GM10248 (cell line): ENCODE measurements around the gene RAD51.
"Not testable (repeated sequence)": the region's sequence is repeated elsewhere in the genome, so short reads cannot be mapped to it uniquely, and the experiment has no call there.

Experiments used
- CTCF ChIA-PET: fragments of 300-600 bp; sonication (Branson Sonifier 250); formaldehyde crosslinking; extraction: SDS; loops from one replicate; lab custom pipeline; 2021; ENCODE audit warnings: antibody characterized with exemption; lab: Yijun Ruan, JAX
- POLR2A ChIA-PET: fragments of 350-650 bp; sonication (Branson Sonifier 250); formaldehyde crosslinking; extraction: SDS; loops from one replicate; lab custom pipeline; 2020; ENCODE audit warnings: antibody characterized with exemption; lab: Yijun Ruan, JAX
- DNase-seq: peaks from one replicate; pipeline ENCODE4 v3.0.0; 2012; ENCODE audit errors: extremely low spot score
- TF ChIP-seq, protein P1 (sequence below): IDR thresholded peaks from 2 replicates; pipeline ENCODE4 v1.5.1; 2012; ENCODE audit warnings: mild to moderate bottlenecking, low read depth; ENCODE audit errors: extremely low read depth, missing control alignments, control extremely low read depth

Gene RAD51

DNA sequence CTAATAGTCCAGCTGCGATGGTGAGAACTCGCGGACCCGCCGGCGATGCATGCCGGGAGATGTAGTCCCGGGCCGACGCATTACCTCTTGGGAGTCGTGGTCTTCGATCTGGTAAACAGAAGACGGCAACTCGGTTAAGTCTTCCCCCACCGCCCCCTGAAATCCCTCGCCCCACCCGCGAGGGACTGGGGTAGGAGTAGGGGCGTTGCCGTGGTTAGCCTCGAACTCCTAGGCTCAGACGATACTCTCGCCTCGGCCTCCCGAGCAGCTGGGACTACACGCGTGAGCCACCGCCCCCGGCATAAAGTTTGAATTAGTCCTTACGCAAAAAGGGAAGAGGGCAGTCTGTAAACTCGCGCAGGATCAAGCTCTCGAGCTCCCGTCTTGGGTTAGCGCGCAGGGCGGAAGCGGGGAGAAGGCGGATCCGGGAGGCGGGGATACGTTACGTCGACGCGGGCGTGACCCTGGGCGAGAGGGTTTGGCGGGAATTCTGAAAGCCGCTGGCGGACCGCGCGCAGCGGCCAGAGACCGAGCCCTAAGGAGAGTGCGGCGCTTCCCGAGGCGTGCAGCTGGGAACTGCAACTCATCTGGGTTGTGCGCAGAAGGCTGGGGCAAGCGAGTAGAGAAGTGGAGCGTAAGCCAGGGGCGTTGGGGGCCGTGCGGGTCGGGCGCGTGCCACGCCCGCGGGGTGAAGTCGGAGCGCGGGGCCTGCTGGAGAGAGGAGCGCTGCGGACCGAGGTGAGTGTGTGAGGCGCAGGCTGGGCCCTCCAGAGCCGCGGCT, at the start of gene RAD51:
Gene RAD51, plus strand, starts transcription at position 487 of the 781 bp plus-strand sequence. CDS start 3,585 bp downstream, outside the sequence.
- ChIA-PET CTCF (interaction anchor here (1.0 to 4.7 kb wide), 12 partner anchors 8 to 208 kb away, joined by 3 to 30 read pairs (median 5); partner anchors contain the start of gene VPS18), POLR2A (interaction anchor here (0.9 to 1.1 kb wide), 2 partner anchors 75 to 105 kb away, joined by 3 to 4 read pairs; partner anchors contain the start of gene C15orf62)
- TF ChIP-seq, protein P1, sequence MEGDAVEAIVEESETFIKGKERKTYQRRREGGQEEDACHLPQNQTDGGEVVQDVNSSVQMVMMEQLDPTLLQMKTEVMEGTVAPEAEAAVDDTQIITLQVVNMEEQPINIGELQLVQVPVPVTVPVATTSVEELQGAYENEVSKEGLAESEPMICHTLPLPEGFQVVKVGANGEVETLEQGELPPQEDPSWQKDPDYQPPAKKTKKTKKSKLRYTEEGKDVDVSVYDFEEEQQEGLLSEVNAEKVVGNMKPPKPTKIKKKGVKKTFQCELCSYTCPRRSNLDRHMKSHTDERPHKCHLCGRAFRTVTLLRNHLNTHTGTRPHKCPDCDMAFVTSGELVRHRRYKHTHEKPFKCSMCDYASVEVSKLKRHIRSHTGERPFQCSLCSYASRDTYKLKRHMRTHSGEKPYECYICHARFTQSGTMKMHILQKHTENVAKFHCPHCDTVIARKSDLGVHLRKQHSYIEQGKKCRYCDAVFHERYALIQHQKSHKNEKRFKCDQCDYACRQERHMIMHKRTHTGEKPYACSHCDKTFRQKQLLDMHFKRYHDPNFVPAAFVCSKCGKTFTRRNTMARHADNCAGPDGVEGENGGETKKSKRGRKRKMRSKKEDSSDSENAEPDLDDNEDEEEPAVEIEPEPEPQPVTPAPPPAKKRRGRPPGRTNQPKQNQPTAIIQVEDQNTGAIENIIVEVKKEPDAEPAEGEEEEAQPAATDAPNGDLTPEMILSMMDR: no peak
- DNase-seq: peak; percentile 95

DNA sequence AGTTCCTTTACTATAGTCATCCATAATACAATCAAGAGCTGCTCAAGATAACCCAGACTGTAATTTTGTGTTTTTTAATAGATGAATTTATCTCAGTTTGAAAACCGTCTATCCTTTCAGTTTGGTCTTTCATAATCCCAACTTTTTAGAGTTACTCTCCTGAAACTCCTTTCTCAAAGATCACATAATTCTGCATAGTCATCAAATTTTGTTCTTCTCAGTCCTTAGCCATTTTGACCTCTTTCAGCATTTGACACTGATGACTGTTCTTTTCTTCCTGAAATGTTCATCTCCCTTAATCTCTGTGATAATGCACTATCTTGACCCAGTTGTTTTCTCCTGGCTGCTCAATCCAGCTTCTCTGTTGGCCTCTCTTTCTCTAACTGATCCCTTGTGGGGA, 47.5 kb upstream of the RAD51 start:
- ChIA-PET POLR2A (no interaction called here), CTCF (interaction anchor here (1.0 to 1.4 kb wide), 4 partner anchors 10 to 31 kb away, joined by 3 to 6 read pairs (median 3); no protein-coding TSS in a partner anchor)
- DNase-seq: no peak
- TF ChIP-seq, protein P1: no peak

DNA sequence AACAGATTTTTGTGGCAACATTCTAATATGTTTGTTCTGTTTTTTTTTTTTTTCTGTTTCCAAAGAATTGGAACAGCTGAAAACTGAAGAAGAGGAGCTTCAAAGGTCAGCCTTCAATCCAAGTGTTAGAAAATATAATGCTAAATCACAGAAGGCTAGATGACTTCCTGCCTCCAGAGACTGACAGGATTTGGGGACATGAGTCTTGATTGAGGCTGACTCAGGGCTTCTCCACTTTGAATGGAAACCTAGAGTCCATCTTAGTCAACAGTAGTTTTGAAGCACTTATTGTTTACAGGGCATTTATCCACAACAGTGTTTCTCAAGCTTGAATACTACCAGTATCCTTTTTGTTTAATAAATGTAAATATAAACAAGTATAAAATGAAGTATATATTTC, 44.5 kb upstream of the RAD51 start:
- DNase-seq: no peak
- CTCF ChIA-PET: interaction anchor here (0.8 to 3.1 kb wide), 4 partner anchors 10 to 143 kb away, joined by 3 to 9 read pairs (median 4); no protein-coding TSS in a partner anchor
- POLR2A ChIA-PET: no interaction called here
- TF ChIP-seq, protein P1: no peak

DNA sequence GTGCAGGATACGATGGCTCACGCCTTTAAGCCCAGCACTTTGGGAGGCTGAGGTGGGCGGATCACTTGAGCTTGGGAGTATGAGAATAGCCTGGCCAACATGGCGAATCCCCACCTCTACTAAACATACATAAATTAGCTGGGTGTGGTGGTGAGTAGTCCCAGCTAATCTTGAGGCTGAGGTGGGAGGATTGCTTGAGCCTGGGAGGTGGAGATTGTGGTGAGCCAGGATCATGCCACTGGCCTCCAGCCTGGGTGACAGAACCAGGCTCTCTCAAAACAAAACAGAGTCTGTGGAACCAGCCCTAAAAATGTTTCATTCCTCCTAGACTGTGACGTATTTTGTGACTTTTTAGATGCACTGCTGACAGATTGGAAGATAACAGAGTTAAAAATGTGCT, 34.3 kb upstream of the RAD51 start:
- POLR2A ChIA-PET: no interaction called here
- TF ChIP-seq, protein P1: no peak
- no peak for DNase-seq
- CTCF ChIA-PET: interaction anchor here (1.0 to 1.5 kb wide), 2 partner anchors 9 to 11 kb away, joined by 3 to 4 read pairs; no protein-coding TSS in a partner anchor

DNA sequence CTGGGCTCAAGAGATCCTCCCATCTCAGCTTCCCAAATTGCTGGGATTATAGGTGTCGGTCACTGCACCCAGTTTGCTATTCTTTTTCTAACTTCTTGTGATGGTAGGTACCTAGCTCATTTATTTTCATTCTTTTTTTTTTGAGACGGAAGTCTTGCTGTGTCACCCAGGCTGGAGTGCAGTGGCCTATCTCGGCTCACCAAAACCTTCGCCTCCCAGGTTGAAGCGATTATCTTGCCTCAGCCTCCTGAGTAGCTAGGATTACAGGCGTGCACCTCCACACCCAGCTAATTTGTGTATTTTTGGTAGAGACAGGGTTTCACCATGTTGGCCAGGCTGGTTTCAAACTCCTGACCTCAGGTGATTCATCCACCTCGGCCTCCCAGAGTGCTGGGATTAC, 30.1 kb upstream of the RAD51 start:
- ChIA-PET CTCF (interaction anchor here (1.0 to 1.8 kb wide), 4 partner anchors 13 to 58 kb away, joined by 3 to 7 read pairs (median 4); no protein-coding TSS in a partner anchor), POLR2A (no interaction called here)
- DNase-seq: no peak
- TF ChIP-seq, protein P1: no peak

DNA sequence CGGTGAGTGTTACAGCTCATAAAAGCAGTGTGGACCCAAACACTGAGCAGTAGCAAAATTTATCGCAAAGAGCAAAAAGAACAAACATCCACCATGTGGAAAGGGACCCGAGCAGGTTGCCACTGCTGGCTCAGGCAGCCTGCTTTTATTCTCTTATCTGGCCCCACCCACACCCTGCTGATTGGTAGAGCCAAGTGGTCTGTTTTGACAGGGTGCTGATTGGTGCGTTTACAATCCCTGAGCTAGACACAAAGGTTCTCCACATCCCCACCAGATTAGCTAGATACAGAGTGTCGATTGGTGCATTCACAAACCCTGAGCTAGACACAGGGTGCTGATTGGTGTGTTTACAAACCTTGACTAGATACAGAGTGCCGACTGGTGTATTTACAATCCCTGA, 18.7 kb upstream of the RAD51 start:
- POLR2A ChIA-PET, DNase-seq: not testable (repeated sequence)
- CTCF ChIA-PET: interaction anchor here (1.1 to 5.7 kb wide), 2 partner anchors 8 to 106 kb away, joined by 3 to 24 read pairs; no protein-coding TSS in a partner anchor

DNA sequence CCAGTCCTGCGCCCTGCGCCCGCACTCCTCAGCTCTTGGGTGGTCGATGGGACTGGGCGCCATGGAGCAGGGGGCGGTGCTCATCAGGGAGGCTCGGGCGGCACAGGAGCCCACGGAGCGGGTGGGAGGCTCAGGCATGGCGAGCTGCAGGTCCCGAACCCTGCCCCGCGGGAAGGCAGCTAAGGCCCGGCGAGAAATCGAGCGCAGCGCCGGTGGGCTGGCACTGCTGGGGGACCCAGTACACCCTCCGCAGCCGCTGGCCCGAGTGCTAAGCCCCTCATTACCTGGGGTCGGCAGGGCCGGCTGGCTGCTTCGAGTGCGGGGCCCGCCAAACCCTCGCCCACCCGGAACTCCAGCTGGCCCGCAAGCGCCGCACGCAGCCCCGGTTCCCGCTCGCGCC, 18.1 kb upstream of the RAD51 start:
- DNase-seq, POLR2A ChIA-PET: not testable (repeated sequence)
- CTCF ChIA-PET: interaction anchor here (1.7 to 5.7 kb wide), 3 partner anchors 12 to 106 kb away, joined by 7 to 30 read pairs (median 24); partner anchors contain the start of gene RAD51
